ENCODE data around the gene GNAI3.

- TF ChIP-seq, protein P1, sequence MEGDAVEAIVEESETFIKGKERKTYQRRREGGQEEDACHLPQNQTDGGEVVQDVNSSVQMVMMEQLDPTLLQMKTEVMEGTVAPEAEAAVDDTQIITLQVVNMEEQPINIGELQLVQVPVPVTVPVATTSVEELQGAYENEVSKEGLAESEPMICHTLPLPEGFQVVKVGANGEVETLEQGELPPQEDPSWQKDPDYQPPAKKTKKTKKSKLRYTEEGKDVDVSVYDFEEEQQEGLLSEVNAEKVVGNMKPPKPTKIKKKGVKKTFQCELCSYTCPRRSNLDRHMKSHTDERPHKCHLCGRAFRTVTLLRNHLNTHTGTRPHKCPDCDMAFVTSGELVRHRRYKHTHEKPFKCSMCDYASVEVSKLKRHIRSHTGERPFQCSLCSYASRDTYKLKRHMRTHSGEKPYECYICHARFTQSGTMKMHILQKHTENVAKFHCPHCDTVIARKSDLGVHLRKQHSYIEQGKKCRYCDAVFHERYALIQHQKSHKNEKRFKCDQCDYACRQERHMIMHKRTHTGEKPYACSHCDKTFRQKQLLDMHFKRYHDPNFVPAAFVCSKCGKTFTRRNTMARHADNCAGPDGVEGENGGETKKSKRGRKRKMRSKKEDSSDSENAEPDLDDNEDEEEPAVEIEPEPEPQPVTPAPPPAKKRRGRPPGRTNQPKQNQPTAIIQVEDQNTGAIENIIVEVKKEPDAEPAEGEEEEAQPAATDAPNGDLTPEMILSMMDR (IDR thresholded peaks at IDR 0.05; ENCODE audit: extremely low read depth in 1 of 2, insufficient read depth in 1 of 2, low read depth in 1 of 2, low read length in 2 of 2) = peak in 1 of 2 donors; percentile 27
- no peak for TF ChIP-seq EZH2 (IDR thresholded peaks at IDR 0.05; ENCODE audit: borderline replicate concordance, low read depth, low read length, severe bottlenecking)
- no peak for TF ChIP-seq POLR2AphosphoS5 (IDR thresholded peaks at IDR 0.05; ENCODE audit: insufficient read depth, low read depth, low read length)
- TF ChIP-seq MAX (IDR thresholded peaks at IDR 0.05; ENCODE audit: insufficient read depth, insufficient read length) = no peak
- TF ChIP-seq POLR2A (IDR thresholded peaks at IDR 0.05; ENCODE audit: low read depth, low read length) = no peak
These were observed 101.1 kb downstream of the GNAI3 start for GRCh38 chr1:109649491-109649914.

All from endothelial cell of umbilical vein (primary cell).